ENCODE results near the gene ARPC2.

DNA sequence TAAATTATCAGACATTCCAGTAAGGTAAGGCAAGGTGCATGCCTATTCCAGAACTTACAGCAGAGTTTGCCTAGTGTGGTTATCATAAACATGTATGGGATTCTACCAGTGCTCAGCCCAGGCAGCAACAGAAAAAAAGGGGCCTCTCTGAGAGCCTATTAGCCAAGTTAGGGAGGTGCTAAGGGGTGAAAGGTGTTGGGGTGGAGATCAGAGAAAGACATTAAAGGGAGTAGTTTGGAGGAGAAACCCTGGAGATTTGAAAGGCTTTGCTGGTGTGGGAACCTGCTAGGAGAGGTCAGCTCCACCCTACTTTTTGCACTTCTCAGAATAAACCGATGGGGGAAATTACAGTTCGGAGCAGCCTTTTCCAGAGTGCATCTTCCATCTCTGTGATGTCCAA is 2.9 kb downstream of the ARPC2 start:
- TF ChIP-seq, protein P1, sequence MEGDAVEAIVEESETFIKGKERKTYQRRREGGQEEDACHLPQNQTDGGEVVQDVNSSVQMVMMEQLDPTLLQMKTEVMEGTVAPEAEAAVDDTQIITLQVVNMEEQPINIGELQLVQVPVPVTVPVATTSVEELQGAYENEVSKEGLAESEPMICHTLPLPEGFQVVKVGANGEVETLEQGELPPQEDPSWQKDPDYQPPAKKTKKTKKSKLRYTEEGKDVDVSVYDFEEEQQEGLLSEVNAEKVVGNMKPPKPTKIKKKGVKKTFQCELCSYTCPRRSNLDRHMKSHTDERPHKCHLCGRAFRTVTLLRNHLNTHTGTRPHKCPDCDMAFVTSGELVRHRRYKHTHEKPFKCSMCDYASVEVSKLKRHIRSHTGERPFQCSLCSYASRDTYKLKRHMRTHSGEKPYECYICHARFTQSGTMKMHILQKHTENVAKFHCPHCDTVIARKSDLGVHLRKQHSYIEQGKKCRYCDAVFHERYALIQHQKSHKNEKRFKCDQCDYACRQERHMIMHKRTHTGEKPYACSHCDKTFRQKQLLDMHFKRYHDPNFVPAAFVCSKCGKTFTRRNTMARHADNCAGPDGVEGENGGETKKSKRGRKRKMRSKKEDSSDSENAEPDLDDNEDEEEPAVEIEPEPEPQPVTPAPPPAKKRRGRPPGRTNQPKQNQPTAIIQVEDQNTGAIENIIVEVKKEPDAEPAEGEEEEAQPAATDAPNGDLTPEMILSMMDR (conservative IDR thresholded peaks at IDR 0.05; ENCODE audit: low read depth, low read length): no peak
- TF ChIP-seq EZH2phosphoT487 (IDR thresholded peaks at IDR 0.05; ENCODE audit: borderline replicate concordance, low read length): no peak
